IPS-18a (cell line): ENCODE data around the gene RAB7B.
A peak's percentile ranks its signal among the peaks of the same experiment; 100 is the strongest.

Experiments
- H3K27ac ChIP-seq: one replicate; pipeline ENCODE4 v1.5.1; 2013; ENCODE audit warnings: low read length
- H3K27me3 ChIP-seq: one replicate; pipeline ENCODE4 v1.6.1; 2013; ENCODE audit warnings: mild to moderate bottlenecking, low read length; ENCODE audit not compliant: control insufficient read depth, insufficient read depth
- H3K36me3 ChIP-seq: one replicate; pipeline ENCODE4 v1.6.1; 2013; ENCODE audit warnings: low read depth, low read length; ENCODE audit not compliant: control insufficient read depth
- H3K4me1 ChIP-seq: one replicate; pipeline ENCODE4 v1.6.1; 2013; ENCODE audit warnings: low read depth, low read length; ENCODE audit not compliant: control insufficient read depth
- H3K4me3 ChIP-seq: one replicate; pipeline ENCODE4 v1.5.1; 2013; ENCODE audit warnings: low read length
- H3K9ac ChIP-seq: one replicate; pipeline ENCODE4 v1.6.1; 2013; ENCODE audit warnings: mild to moderate bottlenecking, low read length, moderate library complexity
- H3K9me3 ChIP-seq: one replicate; pipeline ENCODE4 v1.6.1; 2013; ENCODE audit warnings: low read depth, low read length; ENCODE audit not compliant: control insufficient read depth

RAB7B gene

GRCh38 chr1:205939690-205940330 is 63.4 kb downstream of the RAB7B start:
- Histone ChIP-seq H3K9me3 (no peaks in the 10 kb centered on the region), H3K36me3 (no peaks in the 10 kb centered on the region), H3K27me3 (peaks cover 6% of the 10 kb centered on the region)

GRCh38 chr1:205938682-205939081 is 64.5 kb downstream of the RAB7B start:
- no peak overlapping the region for H3K9ac ChIP-seq
- peaks cover 6% of the 10 kb centered on the region for H3K27me3 ChIP-seq
- H3K4me1 ChIP-seq: peaks cover 25% of the 10 kb centered on the region

More at GRCh38 chr1:205939690-205940330, 63.4 kb downstream of the RAB7B start:
- Histone ChIP-seq H3K9ac (no peak overlapping the region), H3K4me3 (peak overlapping the region; percentile 18), H3K27ac (no peak overlapping the region), H3K4me1 (peaks cover 19% of the 10 kb centered on the region)

GRCh38 chr1:205936846-205937586 is 66.2 kb downstream of the RAB7B start:
- Histone ChIP-seq H3K9ac (no peak overlapping the region), H3K27me3 (peaks cover 6% of the 10 kb centered on the region), H3K27ac (no peak overlapping the region), H3K4me3 (no peak overlapping the region), H3K4me1 (peaks cover 36% of the 10 kb centered on the region), H3K36me3 (no peaks in the 10 kb centered on the region), H3K9me3 (no peaks in the 10 kb centered on the region)

More at GRCh38 chr1:205938682-205939081, 64.5 kb downstream of the RAB7B start:
- no peak overlapping the region for H3K27ac ChIP-seq
- H3K9me3 ChIP-seq: no peaks in the 10 kb centered on the region
- no peaks in the 10 kb centered on the region for H3K36me3 ChIP-seq
- no peak overlapping the region for H3K4me3 ChIP-seq

GRCh38 chr1:205936311-205936710 is 66.9 kb downstream of the RAB7B start:
- H3K9ac ChIP-seq: no peak overlapping the region
- no peak overlapping the region for H3K27ac ChIP-seq
- H3K4me1 ChIP-seq: peaks cover 36% of the 10 kb centered on the region
- no peaks in the 10 kb centered on the region for H3K9me3 ChIP-seq
- no peak overlapping the region for H3K4me3 ChIP-seq
- H3K27me3 ChIP-seq: peaks cover 6% of the 10 kb centered on the region
- H3K36me3 ChIP-seq: no peaks in the 10 kb centered on the region

- Histone ChIP-seq H3K36me3 (no peaks in the 10 kb centered on the region), H3K27ac (no peak overlapping the region), H3K4me3 (no peak overlapping the region), H3K9me3 (no peaks in the 10 kb centered on the region), H3K4me1 (peaks cover 36% of the 10 kb centered on the region), H3K27me3 (peaks cover 6% of the 10 kb centered on the region), H3K9ac (no peak overlapping the region)
These were observed 67.3 kb downstream of the RAB7B start for GRCh38 chr1:205935869-205936268.

- no peaks in the 10 kb centered on the region for H3K36me3 ChIP-seq
- no peak overlapping the region for H3K9ac ChIP-seq
- H3K27me3 ChIP-seq: peaks cover 6% of the 10 kb centered on the region
- no peaks in the 10 kb centered on the region for H3K9me3 ChIP-seq
- H3K27ac ChIP-seq: no peak overlapping the region
- peaks cover 25% of the 10 kb centered on the region for H3K4me1 ChIP-seq
- no peak overlapping the region for H3K4me3 ChIP-seq
These were observed 68.4 kb downstream of the RAB7B start for GRCh38 chr1:205934788-205935187.

- no peak overlapping the region for H3K4me3 ChIP-seq
- H3K36me3 ChIP-seq: no peaks in the 10 kb centered on the region
- H3K4me1 ChIP-seq: peaks cover 17% of the 10 kb centered on the region
- H3K27me3 ChIP-seq: peaks cover 6% of the 10 kb centered on the region
- H3K27ac ChIP-seq: no peak overlapping the region
- no peaks in the 10 kb centered on the region for H3K9me3 ChIP-seq
- no peak overlapping the region for H3K9ac ChIP-seq
These were observed 69.2 kb downstream of the RAB7B start for GRCh38 chr1:205933671-205934618.

- no peak overlapping the region for H3K27ac ChIP-seq
- no peaks in the 10 kb centered on the region for H3K27me3 ChIP-seq
- no peaks in the 10 kb centered on the region for H3K36me3 ChIP-seq
- no peak overlapping the region for H3K4me3 ChIP-seq
- H3K9me3 ChIP-seq: no peaks in the 10 kb centered on the region
- H3K4me1 ChIP-seq: peaks cover 17% of the 10 kb centered on the region
- no peak overlapping the region for H3K9ac ChIP-seq
These were observed 70.4 kb downstream of the RAB7B start for GRCh38 chr1:205932776-205933175.

GRCh38 chr1:205930799-205931281 is 72.4 kb downstream of the RAB7B start:
- H3K36me3 ChIP-seq: no peaks in the 10 kb centered on the region
- no peaks in the 10 kb centered on the region for H3K9me3 ChIP-seq
- no peak overlapping the region for H3K4me3 ChIP-seq
- no peaks in the 10 kb centered on the region for H3K27me3 ChIP-seq
- H3K27ac ChIP-seq: no peak overlapping the region
- peaks cover 19% of the 10 kb centered on the region for H3K4me1 ChIP-seq
- no peak overlapping the region for H3K9ac ChIP-seq

GRCh38 chr1:205930195-205930577 is 73.0 kb downstream of the RAB7B start:
- Histone ChIP-seq H3K36me3 (no peaks in the 10 kb centered on the region), H3K9ac (no peak overlapping the region), H3K9me3 (no peaks in the 10 kb centered on the region), H3K4me3 (no peak overlapping the region), H3K27ac (no peak overlapping the region), H3K27me3 (no peaks in the 10 kb centered on the region), H3K4me1 (peaks cover 24% of the 10 kb centered on the region)

GRCh38 chr1:205929496-205930194 is 73.5 kb downstream of the RAB7B start:
- Histone ChIP-seq H3K27ac (no peak overlapping the region), H3K4me3 (no peak overlapping the region), H3K36me3 (no peaks in the 10 kb centered on the region), H3K27me3 (no peaks in the 10 kb centered on the region), H3K4me1 (peaks cover 29% of the 10 kb centered on the region), H3K9me3 (no peaks in the 10 kb centered on the region), H3K9ac (no peak overlapping the region)
